Liver (tissue), 9 donors: ENCODE measurements around the gene KIN. TPM values are rescaled to one million over a fixed set of nuclear protein-coding genes. Genes with fewer than 3 reads are reported as not detected.

Experiments
- DNase-seq: peaks from one replicate; pipeline ENCODE4 v3.0.0-alpha.2; 2017; ENCODE audit warnings: low spot score
- H3K27ac ChIP-seq, 2 donors: one replicate each; pipeline ENCODE4 v1.7.0; 2013; ENCODE audit warnings: inconsistent platforms in 2 of 2, low read length in 2 of 2, control low read depth in 1 of 2, low read depth in 1 of 2, mild to moderate bottlenecking in 1 of 2
- H3K27me3 ChIP-seq, 4 donors: one replicate each; pipeline versions ENCODE4 v1.6.1 to v1.7.0; 2013; ENCODE audit warnings: low read length in 3 of 4, inconsistent platforms in 1 of 4, mild to moderate bottlenecking in 1 of 4, moderate library complexity in 1 of 4; ENCODE audit not compliant: control insufficient read depth in 4 of 4, insufficient read depth in 4 of 4
- H3K36me3 ChIP-seq, 4 donors: one replicate each; pipeline versions ENCODE4 v1.6.1 to v1.7.0; 2013; ENCODE audit warnings: low read length in 3 of 4, mild to moderate bottlenecking in 3 of 4, low read depth in 1 of 4, moderate library complexity in 1 of 4; ENCODE audit not compliant: control insufficient read depth in 4 of 4, insufficient read depth in 3 of 4
- H3K4me1 ChIP-seq, 4 donors: one replicate each; pipeline versions ENCODE4 v1.6.1 to v1.7.0; 2013; ENCODE audit warnings: low read length in 3 of 4, mild to moderate bottlenecking in 3 of 4, moderate library complexity in 1 of 4; ENCODE audit not compliant: control insufficient read depth in 4 of 4, insufficient read depth in 4 of 4
- H3K4me3 ChIP-seq, 3 donors: one replicate each; pipeline versions ENCODE4 v1.6.1 to v1.7.0; 2013; ENCODE audit warnings: low read length in 3 of 3, control low read depth in 1 of 3, low read depth in 1 of 3, mild to moderate bottlenecking in 1 of 3
- H3K9ac ChIP-seq, 2 donors: one replicate each; pipeline ENCODE4 v1.7.0; 2013; ENCODE audit warnings: low read length in 2 of 2, mild to moderate bottlenecking in 2 of 2, moderate library complexity in 2 of 2, control low read depth in 1 of 2, low read depth in 1 of 2
- H3K9me3 ChIP-seq, 4 donors: one replicate each; pipeline versions ENCODE4 v1.6.1 to v1.7.0; 2013; ENCODE audit warnings: low read length in 3 of 4; ENCODE audit not compliant: control insufficient read depth in 4 of 4
- EGR1 ChIP-seq, 2 donors: IDR thresholded peaks; 2 replicates each; pipeline ENCODE4 v1.6.1; 2016 to 2018; ENCODE audit warnings: antibody characterized with exemption in 2 of 2, low read depth in 2 of 2
- FOXA1 ChIP-seq: IDR thresholded peaks from 2 replicates; pipeline ENCODE4 v1.6.1; 2016; ENCODE audit warnings: antibody characterized with exemption
- FOXA2 ChIP-seq: IDR thresholded peaks from 2 replicates; pipeline ENCODE4 v1.6.1; 2016; ENCODE audit warnings: antibody characterized with exemption
- GABPA ChIP-seq, 2 donors: IDR thresholded peaks in 1 of 2; conservative IDR thresholded peaks in 1 of 2; 2 replicates each; pipeline ENCODE4 v1.6.1; 2016; ENCODE audit warnings: antibody characterized with exemption in 2 of 2, mild to moderate bottlenecking in 1 of 2, moderate library complexity in 1 of 2
- HNF4A ChIP-seq, 2 donors: conservative IDR thresholded peaks; 2 replicates each; pipeline ENCODE4 v1.6.1; 2016; ENCODE audit warnings: antibody characterized with exemption in 2 of 2, mild to moderate bottlenecking in 2 of 2
- HNF4G ChIP-seq: IDR thresholded peaks from 2 replicates; pipeline ENCODE4 v1.6.1; 2016; ENCODE audit warnings: antibody characterized with exemption
- JUND ChIP-seq, 2 donors: IDR thresholded peaks; 2 replicates each; pipeline ENCODE4 v1.6.1; 2016; ENCODE audit warnings: antibody characterized with exemption in 2 of 2
- RXRA ChIP-seq, 2 donors: IDR thresholded peaks; 2 replicates each; pipeline ENCODE4 v1.6.1; 2017 to 2018; ENCODE audit warnings: antibody characterized with exemption in 2 of 2, mild to moderate bottlenecking in 1 of 2
- SP1 ChIP-seq: IDR thresholded peaks from 2 replicates; pipeline ENCODE4 v1.6.1; 2018; ENCODE audit warnings: antibody characterized with exemption, mild to moderate bottlenecking
- TAF1 ChIP-seq: conservative IDR thresholded peaks from 2 replicates; pipeline ENCODE4 v1.6.1; 2016; ENCODE audit warnings: antibody characterized with exemption, mild to moderate bottlenecking
- YY1 ChIP-seq: IDR thresholded peaks from 2 replicates; pipeline ENCODE4 v1.6.1; 2016; ENCODE audit warnings: antibody characterized with exemption, mild to moderate bottlenecking
- WGBS: extraction: QIAGEN DNeasy Blood & Tissue Kit; methylation state at CpG from one replicate; pipeline ENCODE4 v1.1.7; 2013; 5-methylcytosine and 5-hydroxymethylcytosine counted together
- polyA plus RNA-seq, 2 donors: library from polyadenylated mRNA; stranded (reverse) in 1 of 2; unstranded in 1 of 2; fragments of 200-250 nt in 1 of 2; fragments of >200 nt in 1 of 2; fragmentation: Nextera tagmentation in 1 of 2; extraction: Ambion mirVana in 1 of 2; gene quantifications; one replicate each; pipeline versions ENCODE4 v1.2.1 to v1.2.3, GENCODE V29; 2013 to 2015
- total RNA-seq, 2 donors: library from RNA; depleted of rRNA; stranded (reverse); fragments of >200 nt; gene quantifications; one replicate each; pipeline ENCODE4 v1.2.3, GENCODE V29; 2014
- TF ChIP-seq, protein P1 (sequence below): IDR thresholded peaks from 2 replicates; pipeline ENCODE4 v1.6.1; 2016; ENCODE audit warnings: antibody characterized with exemption
- TF ChIP-seq, protein P2 (sequence below): fragments of 150-350 bp; IDR thresholded peaks from 2 replicates; pipeline ENCODE4 v1.5.1; 2017; ENCODE audit warnings: improper control_type of control experiment, low read depth, low read length; ENCODE audit not compliant: missing input control
- TF ChIP-seq, protein P3 (sequence below): IDR thresholded peaks from 2 replicates; pipeline ENCODE4 v1.6.1; 2016; ENCODE audit warnings: antibody characterized with exemption, mild to moderate bottlenecking
- TF ChIP-seq, protein P4 (sequence below): IDR thresholded peaks from 2 replicates; pipeline ENCODE4 v1.6.1; 2016; ENCODE audit warnings: antibody characterized with exemption
- donor health status: healthy.
- donor health status: healthy.
- donor health status: healthy.
- donor health status: healthy.
- donor health status: healthy.

The KIN gene
- total and polyA plus RNA-seq, 4 donors = 2.4 to 3.8 (median 3.1) TPM

DNA sequence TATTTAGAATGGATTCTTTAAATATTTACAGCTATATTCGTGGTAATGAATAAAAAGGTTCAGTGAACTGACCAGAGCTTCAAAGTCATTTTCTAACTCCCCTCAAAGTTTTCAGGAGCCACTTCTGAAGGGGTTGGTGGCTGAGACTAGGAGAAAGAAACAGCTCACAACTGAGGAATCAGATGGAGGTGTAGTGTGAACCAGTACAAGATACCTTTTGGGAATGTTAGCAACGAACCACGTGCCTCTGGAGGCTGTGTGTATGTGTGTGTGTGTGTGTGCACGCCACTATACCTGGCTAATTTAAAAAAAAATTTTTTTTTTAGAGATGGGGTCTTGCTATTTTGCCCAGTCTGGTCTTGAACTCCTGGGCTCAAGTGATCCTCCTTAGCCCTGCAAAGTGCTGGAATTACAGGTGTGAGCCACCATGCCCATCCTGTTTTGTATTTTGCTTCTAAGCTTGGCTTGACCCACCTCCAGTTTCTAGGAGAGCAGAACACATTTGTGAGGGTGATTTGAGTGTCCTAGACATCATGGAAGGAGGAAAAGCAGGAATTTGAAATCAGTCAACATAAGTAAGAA is 21.0 kb upstream of the KIN start (continued):
- no peak for TF ChIP-seq EGR1 (IDR thresholded peaks at IDR 0.05; ENCODE audit: low read depth in 2 of 2)
- TF ChIP-seq FOXA2 = no peak
- TF ChIP-seq GABPA (IDR thresholded peaks at IDR 0.05 in 1 of 2, conservative IDR thresholded peaks at IDR 0.05 in 1 of 2) = no peak
- no peak for TF ChIP-seq YY1
- no peak for TF ChIP-seq JUND (IDR thresholded peaks at IDR 0.05)
- TF ChIP-seq FOXA1 = no peak
- no peak for TF ChIP-seq TAF1
- no peak for TF ChIP-seq SP1
- TF ChIP-seq HNF4G = no peak

DNA sequence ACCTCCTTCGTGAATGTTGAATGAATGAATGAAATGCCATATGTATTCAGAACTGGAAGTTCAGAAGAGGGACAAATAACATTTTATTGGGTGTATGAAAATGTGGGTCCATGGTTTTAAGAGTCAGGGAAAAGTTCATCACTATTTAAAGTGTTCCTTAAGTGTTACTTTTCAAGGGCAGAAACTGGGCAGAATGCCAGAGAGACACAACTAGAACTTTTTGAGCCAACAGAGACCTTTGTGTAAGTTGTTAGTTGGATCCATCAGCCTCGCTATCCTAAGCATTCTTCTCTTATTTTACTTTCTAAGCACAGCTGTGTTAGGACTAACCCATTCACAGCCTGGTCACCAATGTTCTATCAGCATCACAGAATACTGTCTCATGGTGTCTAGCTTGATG is 16.9 kb upstream of the KIN start:
- TF ChIP-seq, protein P1, sequence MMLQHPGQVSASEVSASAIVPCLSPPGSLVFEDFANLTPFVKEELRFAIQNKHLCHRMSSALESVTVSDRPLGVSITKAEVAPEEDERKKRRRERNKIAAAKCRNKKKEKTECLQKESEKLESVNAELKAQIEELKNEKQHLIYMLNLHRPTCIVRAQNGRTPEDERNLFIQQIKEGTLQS = no peak
- no peak for TF ChIP-seq HNF4A (conservative IDR thresholded peaks at IDR 0.05)
- TF ChIP-seq, protein P2, sequence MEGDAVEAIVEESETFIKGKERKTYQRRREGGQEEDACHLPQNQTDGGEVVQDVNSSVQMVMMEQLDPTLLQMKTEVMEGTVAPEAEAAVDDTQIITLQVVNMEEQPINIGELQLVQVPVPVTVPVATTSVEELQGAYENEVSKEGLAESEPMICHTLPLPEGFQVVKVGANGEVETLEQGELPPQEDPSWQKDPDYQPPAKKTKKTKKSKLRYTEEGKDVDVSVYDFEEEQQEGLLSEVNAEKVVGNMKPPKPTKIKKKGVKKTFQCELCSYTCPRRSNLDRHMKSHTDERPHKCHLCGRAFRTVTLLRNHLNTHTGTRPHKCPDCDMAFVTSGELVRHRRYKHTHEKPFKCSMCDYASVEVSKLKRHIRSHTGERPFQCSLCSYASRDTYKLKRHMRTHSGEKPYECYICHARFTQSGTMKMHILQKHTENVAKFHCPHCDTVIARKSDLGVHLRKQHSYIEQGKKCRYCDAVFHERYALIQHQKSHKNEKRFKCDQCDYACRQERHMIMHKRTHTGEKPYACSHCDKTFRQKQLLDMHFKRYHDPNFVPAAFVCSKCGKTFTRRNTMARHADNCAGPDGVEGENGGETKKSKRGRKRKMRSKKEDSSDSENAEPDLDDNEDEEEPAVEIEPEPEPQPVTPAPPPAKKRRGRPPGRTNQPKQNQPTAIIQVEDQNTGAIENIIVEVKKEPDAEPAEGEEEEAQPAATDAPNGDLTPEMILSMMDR = no peak
- no peak for TF ChIP-seq SP1
- no peak for TF ChIP-seq TAF1
- no peak for DNase-seq
- Histone ChIP-seq H3K27me3 (no peaks in the 10 kb centered on the region), H3K4me3 (no peak overlapping the region), H3K9me3 (no peaks in the 10 kb centered on the region), H3K27ac (no peak overlapping the region), H3K36me3 (peaks cover 11 to 69% (median 61%) of the 10 kb centered on the region in 4 donors), H3K9ac (no peak overlapping the region), H3K4me1 (no peaks in the 10 kb centered on the region)
- 49% methylated on average over 2 of the region's 2 CpGs for WGBS

DNA sequence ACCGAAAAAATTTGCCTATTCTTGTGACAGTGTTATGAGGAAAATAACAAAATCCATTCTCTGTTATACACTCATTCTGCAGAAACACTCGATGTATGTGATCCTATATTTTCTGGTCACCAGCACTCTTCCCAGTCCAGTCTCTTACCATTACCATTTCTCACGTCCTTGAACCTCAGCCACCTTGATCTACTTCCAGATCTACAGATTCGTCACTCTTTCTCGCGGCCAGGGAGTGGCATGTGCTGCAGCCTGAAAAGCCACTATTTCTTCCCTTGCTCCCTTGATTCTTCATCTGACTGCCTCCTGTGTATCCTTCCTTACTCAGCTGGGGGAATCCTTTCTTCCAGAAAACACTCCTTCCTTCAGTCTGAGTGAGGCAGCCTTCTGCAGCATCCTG is 16.4 kb upstream of the KIN start:
- Histone ChIP-seq H3K27me3 (no peaks in the 10 kb centered on the region), H3K36me3 (peaks cover 11 to 74% (median 66%) of the 10 kb centered on the region in 4 donors), H3K9ac (no peak overlapping the region), H3K4me1 (no peaks in the 10 kb centered on the region), H3K27ac (no peak overlapping the region), H3K4me3 (no peak overlapping the region), H3K9me3 (no peaks in the 10 kb centered on the region)
- no peak for DNase-seq
- WGBS = 95% methylated on average over 6 of the region's 6 CpGs
- TF ChIP-seq, protein P3, sequence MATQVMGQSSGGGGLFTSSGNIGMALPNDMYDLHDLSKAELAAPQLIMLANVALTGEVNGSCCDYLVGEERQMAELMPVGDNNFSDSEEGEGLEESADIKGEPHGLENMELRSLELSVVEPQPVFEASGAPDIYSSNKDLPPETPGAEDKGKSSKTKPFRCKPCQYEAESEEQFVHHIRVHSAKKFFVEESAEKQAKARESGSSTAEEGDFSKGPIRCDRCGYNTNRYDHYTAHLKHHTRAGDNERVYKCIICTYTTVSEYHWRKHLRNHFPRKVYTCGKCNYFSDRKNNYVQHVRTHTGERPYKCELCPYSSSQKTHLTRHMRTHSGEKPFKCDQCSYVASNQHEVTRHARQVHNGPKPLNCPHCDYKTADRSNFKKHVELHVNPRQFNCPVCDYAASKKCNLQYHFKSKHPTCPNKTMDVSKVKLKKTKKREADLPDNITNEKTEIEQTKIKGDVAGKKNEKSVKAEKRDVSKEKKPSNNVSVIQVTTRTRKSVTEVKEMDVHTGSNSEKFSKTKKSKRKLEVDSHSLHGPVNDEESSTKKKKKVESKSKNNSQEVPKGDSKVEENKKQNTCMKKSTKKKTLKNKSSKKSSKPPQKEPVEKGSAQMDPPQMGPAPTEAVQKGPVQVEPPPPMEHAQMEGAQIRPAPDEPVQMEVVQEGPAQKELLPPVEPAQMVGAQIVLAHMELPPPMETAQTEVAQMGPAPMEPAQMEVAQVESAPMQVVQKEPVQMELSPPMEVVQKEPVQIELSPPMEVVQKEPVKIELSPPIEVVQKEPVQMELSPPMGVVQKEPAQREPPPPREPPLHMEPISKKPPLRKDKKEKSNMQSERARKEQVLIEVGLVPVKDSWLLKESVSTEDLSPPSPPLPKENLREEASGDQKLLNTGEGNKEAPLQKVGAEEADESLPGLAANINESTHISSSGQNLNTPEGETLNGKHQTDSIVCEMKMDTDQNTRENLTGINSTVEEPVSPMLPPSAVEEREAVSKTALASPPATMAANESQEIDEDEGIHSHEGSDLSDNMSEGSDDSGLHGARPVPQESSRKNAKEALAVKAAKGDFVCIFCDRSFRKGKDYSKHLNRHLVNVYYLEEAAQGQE = no peak
- TF ChIP-seq, protein P1 = no peak
- TF ChIP-seq RXRA (IDR thresholded peaks at IDR 0.05) = no peak
- TF ChIP-seq GABPA (IDR thresholded peaks at IDR 0.05 in 1 of 2, conservative IDR thresholded peaks at IDR 0.05 in 1 of 2) = no peak
- no peak for TF ChIP-seq HNF4G
- no peak for TF ChIP-seq JUND (IDR thresholded peaks at IDR 0.05)
- no peak for TF ChIP-seq YY1
- TF ChIP-seq, protein P2 = no peak
- TF ChIP-seq FOXA1 = no peak
- TF ChIP-seq, protein P4, sequence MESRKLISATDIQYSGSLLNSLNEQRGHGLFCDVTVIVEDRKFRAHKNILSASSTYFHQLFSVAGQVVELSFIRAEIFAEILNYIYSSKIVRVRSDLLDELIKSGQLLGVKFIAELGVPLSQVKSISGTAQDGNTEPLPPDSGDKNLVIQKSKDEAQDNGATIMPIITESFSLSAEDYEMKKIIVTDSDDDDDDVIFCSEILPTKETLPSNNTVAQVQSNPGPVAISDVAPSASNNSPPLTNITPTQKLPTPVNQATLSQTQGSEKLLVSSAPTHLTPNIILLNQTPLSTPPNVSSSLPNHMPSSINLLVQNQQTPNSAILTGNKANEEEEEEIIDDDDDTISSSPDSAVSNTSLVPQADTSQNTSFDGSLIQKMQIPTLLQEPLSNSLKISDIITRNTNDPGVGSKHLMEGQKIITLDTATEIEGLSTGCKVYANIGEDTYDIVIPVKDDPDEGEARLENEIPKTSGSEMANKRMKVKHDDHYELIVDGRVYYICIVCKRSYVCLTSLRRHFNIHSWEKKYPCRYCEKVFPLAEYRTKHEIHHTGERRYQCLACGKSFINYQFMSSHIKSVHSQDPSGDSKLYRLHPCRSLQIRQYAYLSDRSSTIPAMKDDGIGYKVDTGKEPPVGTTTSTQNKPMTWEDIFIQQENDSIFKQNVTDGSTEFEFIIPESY = no peak
- no peak for TF ChIP-seq SP1
- no peak for TF ChIP-seq FOXA2
- TF ChIP-seq EGR1 (IDR thresholded peaks at IDR 0.05; ENCODE audit: low read depth in 2 of 2) = no peak
- no peak for TF ChIP-seq TAF1
- no peak for TF ChIP-seq HNF4A (conservative IDR thresholded peaks at IDR 0.05)
